Endothelial cell of umbilical vein (primary cell): ENCODE data around the gene SMAP1. TPM values are rescaled to one million over a fixed set of nuclear protein-coding genes. Genes with fewer than 3 reads are reported as not detected.

ENCODE experiments used
- BruUV-seq: library from RNA; stranded (reverse); fragments of 400-500 nt; replicated peaks from 2 replicates; lab custom pipeline; 2021; lab: Mats Ljungman, UMichigan
- CTCF ChIA-PET: fragments of 300-600, 350-600 bp; sonication (Branson Sonifier 250); formaldehyde crosslinking; loops from one replicate; lab custom pipeline; 2021; ENCODE audit warnings: antibody characterized with exemption, inconsistent platforms; lab: Charles Lee
- POLR2A ChIA-PET: fragments of 300-600, 350-600 bp; sonication (Branson Sonifier 250); formaldehyde crosslinking; loops from one replicate; lab custom pipeline; 2021; ENCODE audit warnings: antibody characterized with exemption, inconsistent platforms; lab: Charles Lee
- DNase-seq: peaks from one replicate; pipeline ENCODE4 v3.0.0-alpha.2; 2011; ENCODE audit warnings: low read depth, low spot score
- FAIRE-seq: peaks from 2 replicates; lab custom pipeline; 2011; peaks lifted over from hg19 to GRCh38; lab: Jason Lieb, UNC
- H2AFZ ChIP-seq: 2 replicates; pipeline ENCODE4 v1.6.0; 2012; ENCODE audit warnings: low read depth, low read length, control low read depth, inconsistent platforms
- H3K27ac ChIP-seq: 2 replicates; pipeline ENCODE4 v1.5.1; 2011; ENCODE audit warnings: low read depth, mild to moderate bottlenecking, control low read depth, low read length, moderate library complexity; ENCODE audit not compliant: insufficient read depth
- H3K27me3 ChIP-seq, 2 experiments: 2 replicates each; pipeline versions ENCODE4 v1.6.0 to v1.6.1; 2011; ENCODE audit warnings: low read length in 2 of 2, mixed read lengths in 1 of 2; ENCODE audit not compliant: control insufficient read depth in 2 of 2, insufficient read depth in 2 of 2
- H3K36me3 ChIP-seq, 2 experiments: 2 replicates in 1 of 2; 3 replicates in 1 of 2; pipeline ENCODE4 v1.5.1; 2011; ENCODE audit warnings: low read length in 2 of 2, mild to moderate bottlenecking in 1 of 2, moderate library complexity in 1 of 2; ENCODE audit not compliant: control insufficient read depth in 2 of 2, insufficient read depth in 2 of 2; ENCODE audit errors: extremely low read depth in 1 of 2
- H3K4me1 ChIP-seq: 3 replicates; pipeline ENCODE4 v1.5.1; 2011; ENCODE audit warnings: mild to moderate bottlenecking, low read length; ENCODE audit not compliant: control insufficient read depth, insufficient read depth; ENCODE audit errors: extremely low read depth
- H3K4me2 ChIP-seq: 2 replicates; pipeline ENCODE4 v1.6.1; 2011; ENCODE audit warnings: low read length, control low read depth, mixed read lengths; ENCODE audit not compliant: insufficient read depth
- H3K4me3 ChIP-seq, 3 experiments: fragments of 200-600 bp in 1 of 3; sonication (generic), shearing (Covaris generic) in 1 of 3; replicated peaks in 1 of 3; 2 replicates each; pipeline ENCODE4 v1.5.1; 2011 to 2016; ENCODE audit warnings: control low read depth in 3 of 3, low read length in 3 of 3, mild to moderate bottlenecking in 2 of 3, inconsistent platforms in 1 of 3, low read depth in 1 of 3, moderate library complexity in 1 of 3; ENCODE audit not compliant: insufficient read depth in 1 of 3
- H3K79me2 ChIP-seq: 2 replicates; pipeline ENCODE4 v1.6.0; 2012; ENCODE audit warnings: low read length, inconsistent platforms; ENCODE audit not compliant: control insufficient read depth, insufficient read depth
- H3K9ac ChIP-seq: replicated peaks from 2 replicates; pipeline ENCODE3; 2011; ENCODE audit warnings: low read length, control low read depth; ENCODE audit not compliant: insufficient read depth; ENCODE audit errors: extremely low read depth
- H3K9me1 ChIP-seq: replicated peaks from 3 replicates; pipeline ENCODE4 v1.6.0; 2011; ENCODE audit warnings: mild to moderate bottlenecking, low read length; ENCODE audit not compliant: control insufficient read depth, insufficient read depth; ENCODE audit errors: extremely low read depth
- H3K9me3 ChIP-seq: replicated peaks from 2 replicates; pipeline ENCODE4 v1.5.1; 2012; ENCODE audit warnings: low read length, inconsistent platforms; ENCODE audit not compliant: control insufficient read depth, insufficient read depth
- H4K20me1 ChIP-seq: replicated peaks from 2 replicates; pipeline ENCODE3; 2011; ENCODE audit warnings: mild to moderate bottlenecking, low read length; ENCODE audit not compliant: control insufficient read depth, insufficient read depth; ENCODE audit errors: extremely low read depth
- CTCF ChIP-seq, 2 donors: IDR thresholded peaks; 1 replicate in 1 of 2; 2 replicates in 1 of 2; pipeline ENCODE4 v1.5.1; 2011; ENCODE audit warnings: low read length in 2 of 2, mild to moderate bottlenecking in 2 of 2, moderate library complexity in 2 of 2, control low read depth in 1 of 2, inconsistent platforms in 1 of 2, low read depth in 1 of 2; ENCODE audit not compliant: insufficient read depth in 1 of 2; ENCODE audit errors: extremely low read depth in 1 of 2
- EZH2 ChIP-seq: IDR thresholded peaks from 2 replicates; pipeline ENCODE4 v1.6.1; 2012; ENCODE audit warnings: borderline replicate concordance, low read depth, mild to moderate bottlenecking, moderate library complexity, low read length, inconsistent platforms; ENCODE audit not compliant: severe bottlenecking
- FOS ChIP-seq: IDR thresholded peaks from 2 replicates; pipeline ENCODE4 v1.6.1; 2011; ENCODE audit warnings: mild to moderate bottlenecking, low read length, moderate library complexity, borderline replicate concordance; ENCODE audit not compliant: insufficient read depth
- GATA2 ChIP-seq: IDR thresholded peaks from 2 replicates; pipeline ENCODE4 v1.7.0; 2011; ENCODE audit warnings: low read depth, mild to moderate bottlenecking, moderate library complexity, mixed read lengths, low read length; ENCODE audit not compliant: insufficient read length, insufficient read depth
- JUN ChIP-seq: IDR thresholded peaks from 2 replicates; pipeline ENCODE4 v1.6.1; 2011; ENCODE audit warnings: borderline replicate concordance, low read depth; ENCODE audit not compliant: insufficient read length, insufficient read depth
- MYC ChIP-seq: IDR thresholded peaks from one replicate; pipeline ENCODE4 v1.6.1; 2011; ENCODE audit warnings: mild to moderate bottlenecking, low read depth, low read length
- POLR2A ChIP-seq: IDR thresholded peaks from 2 replicates; pipeline ENCODE4 v1.6.1; 2012; ENCODE audit warnings: low read depth, mild to moderate bottlenecking, control low read depth, low read length
- POLR2AphosphoS5 ChIP-seq: IDR thresholded peaks from 2 replicates; pipeline ENCODE4 v1.6.1; 2012; ENCODE audit warnings: low read depth, mild to moderate bottlenecking, control low read depth, low read length, moderate library complexity; ENCODE audit not compliant: insufficient read depth
- dilution Hi-C: fragments of 300-500 bp; cut with MboI; formaldehyde crosslinking; loops from one replicate; pipeline ENCODE4 v1.15.0; 2019; ENCODE audit warnings: low sequenced_read_pairs; ENCODE audit not compliant: extremely low pct_ligation_motif_present
- intact Hi-C: fragments of 100-400 bp; cut with micrococcal nuclease; formaldehyde crosslinking; loops from one replicate; pipeline ENCODE4 v1.10.0; 2022
- polyA plus RNA-seq, 4 experiments: library from polyadenylated mRNA; depleted of rRNA in 3 of 4; stranded (reverse) in 3 of 4; unstranded in 1 of 4; fragments of >200 nt; gene quantifications; 2 replicates each; pipeline versions ENCODE4 v1.2.1 to v1.2.3, GENCODE V29; 2011 to 2012; ENCODE audit warnings: missing spikeins in 1 of 4
- total RNA-seq: library from RNA; stranded (reverse); gene quantifications from 2 replicates; pipeline ENCODE4 v1.2.3, GENCODE V29; 2021
- TF ChIP-seq, protein P1 (sequence below): IDR thresholded peaks from 2 replicates; pipeline ENCODE4 v1.6.1; 2011; ENCODE audit not compliant: insufficient read depth, insufficient read length

The SMAP1 gene
- total and polyA plus RNA-seq, 2 donors (not counting 3 experiments of a cell fraction or from before 2014, with no cell fraction given) = 14.6 to 24.6 TPM

- dilution Hi-C loops (no loop called here), intact Hi-C loops (no loop called here)
- no TSS peak for BruUV-seq
- Histone ChIP-seq H2AFZ (no peak overlapping the region), H3K4me1 (no peaks in the 10 kb centered on the region), H3K27ac (no peak overlapping the region), H3K4me3 (no peak overlapping the region), H3K36me3 (no peaks in the 10 kb centered on the region), H4K20me1 (no peaks in the 10 kb centered on the region), H3K9ac (no peak overlapping the region), H3K9me3 (no peaks in the 10 kb centered on the region), H3K4me2 (no peak overlapping the region), H3K9me1 (no peaks in the 10 kb centered on the region), H3K27me3 (no peaks in the 10 kb centered on the region), H3K79me2 (no peaks in the 10 kb centered on the region)
- ChIA-PET CTCF (no interaction called here), POLR2A (no interaction called here)
- FAIRE-seq = no peak
- DNase-seq = no peak
- TF ChIP-seq, protein P1, sequence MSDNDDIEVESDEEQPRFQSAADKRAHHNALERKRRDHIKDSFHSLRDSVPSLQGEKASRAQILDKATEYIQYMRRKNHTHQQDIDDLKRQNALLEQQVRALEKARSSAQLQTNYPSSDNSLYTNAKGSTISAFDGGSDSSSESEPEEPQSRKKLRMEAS = no peak
- TF ChIP-seq FOS = no peak
- no peak for TF ChIP-seq GATA2
- TF ChIP-seq MYC = no peak
- no peak for TF ChIP-seq JUN
- no peak for TF ChIP-seq EZH2
- no peak for TF ChIP-seq POLR2A
- no peak for TF ChIP-seq POLR2AphosphoS5
- no peak for TF ChIP-seq CTCF (IDR thresholded peaks at IDR 0.05; ENCODE audit: extremely low read depth in 1 of 2, insufficient read depth in 1 of 2, low read depth in 1 of 2, low read length in 2 of 2)
Measured at GRCh38 chr6:70779934-70780333, 112.3 kb downstream of the SMAP1 start.
